ENCODE results near the gene HINT1.
"Not testable (repeated sequence)": the region's sequence is repeated elsewhere in the genome, so short reads cannot be mapped to it uniquely, and the experiment has no call there.

The HINT1 gene

DNA sequence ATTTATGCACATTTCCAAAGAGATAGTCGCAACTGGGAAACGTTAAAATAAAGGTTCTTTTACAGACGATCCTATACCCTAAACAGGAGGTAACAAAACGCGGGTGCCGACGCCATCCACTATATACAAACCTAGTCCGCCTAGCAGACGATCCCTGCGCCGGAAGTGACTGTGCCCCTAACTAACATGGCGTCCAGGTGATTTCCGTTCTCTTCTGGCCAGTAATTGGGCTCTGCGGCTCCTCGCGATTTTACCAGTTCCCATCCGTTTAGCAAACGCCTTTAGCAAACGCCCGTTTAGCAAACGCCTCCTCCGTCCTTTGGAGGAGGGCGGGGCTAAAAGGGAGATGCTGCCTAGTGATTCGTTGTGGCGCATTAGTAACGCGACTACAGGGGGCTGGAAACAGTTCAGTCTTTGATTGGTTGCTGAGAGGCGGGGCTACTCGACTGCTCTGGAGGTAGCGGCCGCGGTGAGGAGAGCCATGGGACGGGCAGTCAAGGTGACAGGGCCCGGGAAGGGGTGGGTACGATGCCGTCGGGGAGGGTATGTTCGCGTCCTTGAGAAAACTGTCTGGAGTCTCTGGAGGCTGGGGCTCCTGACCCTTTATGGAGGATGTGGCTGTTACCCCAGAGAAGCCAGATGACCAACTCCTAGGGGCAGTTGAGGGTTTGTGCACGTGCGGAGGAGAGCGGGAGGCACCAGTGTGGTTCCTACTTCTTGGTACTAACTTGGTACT, 5.7 kb upstream of the HINT1 start, which contains the start of gene LYRM7:
TSS of gene LYRM7 (plus strand) at position 405 of the 736 bp plus-strand sequence. CDS start at position 482, 77 bp downstream.
- peak; percentile 98 for DNase-seq

DNA sequence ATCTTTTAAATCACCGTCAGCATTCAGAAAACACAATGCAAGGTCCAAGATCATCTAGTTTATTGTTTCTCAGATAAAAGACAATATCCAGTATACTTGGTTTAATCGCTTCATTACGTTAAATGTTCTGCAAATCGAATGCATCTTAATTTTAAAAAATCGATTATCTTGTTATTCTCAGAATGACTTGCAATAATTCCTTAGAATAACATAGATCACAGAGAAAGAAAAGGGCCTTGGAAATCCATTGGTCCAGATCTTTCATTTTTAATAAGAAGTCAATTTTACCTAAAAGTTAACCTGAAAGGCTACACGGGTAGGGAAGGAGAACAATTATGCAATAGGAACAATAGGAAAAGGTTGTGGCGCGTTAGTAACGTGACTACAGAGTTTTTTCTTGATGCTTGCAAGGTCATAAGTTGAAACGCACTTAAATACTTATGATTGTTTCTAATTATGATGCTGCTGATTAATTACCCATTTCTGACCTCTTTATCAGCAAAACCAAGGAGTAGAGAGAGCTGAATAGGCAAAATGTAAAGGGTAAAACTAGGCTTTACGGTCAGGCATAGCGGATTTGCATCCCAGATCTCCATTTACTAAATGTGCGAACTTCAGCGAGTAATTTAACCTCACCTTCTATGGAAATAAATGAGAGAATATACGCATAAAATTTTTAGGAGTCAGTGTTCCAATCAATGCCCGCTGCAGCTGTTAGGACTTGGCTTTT, 4.9 kb upstream of the HINT1 start:
- DNase-seq: no peak

DNA sequence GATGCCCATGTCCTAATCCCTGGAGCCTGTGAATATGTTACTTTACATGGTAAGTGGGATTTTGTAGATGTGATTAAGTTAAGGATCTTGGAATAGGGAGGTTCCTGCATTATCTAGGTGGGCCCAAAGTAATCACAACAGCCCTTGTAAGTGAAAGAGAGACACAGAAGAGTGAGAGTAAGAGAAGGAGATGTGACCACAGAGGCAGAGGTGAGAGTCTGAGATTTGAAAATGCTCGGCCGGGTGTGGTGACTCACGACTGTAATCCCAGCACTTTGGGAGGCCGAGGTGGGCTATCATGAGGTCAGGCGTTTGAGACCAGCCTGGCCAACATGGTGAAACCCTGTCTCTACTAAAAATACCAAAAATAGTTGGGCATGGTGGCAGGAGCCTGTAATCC, 2.6 kb upstream of the HINT1 start:
- no peak for DNase-seq

GRCh38 chr5:131164191-131165118, 601 bp downstream of the HINT1 start:
- DNase-seq: peak; percentile 68

- no peak for DNase-seq
Measured at GRCh38 chr5:131163276-131164119, 1.6 kb downstream of the HINT1 start.

DNA sequence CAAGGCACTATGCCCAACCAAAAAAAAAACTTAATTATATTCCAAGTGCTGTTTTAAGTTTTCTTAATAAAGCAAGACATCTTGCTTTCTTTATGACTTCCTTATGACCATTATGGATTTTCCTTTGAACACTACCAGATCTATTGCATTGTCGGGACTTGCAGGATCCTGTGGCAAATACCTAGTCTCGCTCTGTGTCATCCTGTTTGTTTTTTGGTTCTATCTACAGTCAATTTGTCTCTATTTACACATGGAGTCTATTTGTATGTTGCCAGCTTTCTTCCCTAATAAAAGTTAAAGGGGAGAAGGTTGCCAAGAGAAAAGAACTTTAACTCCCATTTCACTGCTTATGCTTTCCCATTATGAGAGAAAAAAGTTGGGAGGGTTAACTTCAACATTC, 4.9 kb downstream of the HINT1 start:
- DNase-seq: no peak

DNA sequence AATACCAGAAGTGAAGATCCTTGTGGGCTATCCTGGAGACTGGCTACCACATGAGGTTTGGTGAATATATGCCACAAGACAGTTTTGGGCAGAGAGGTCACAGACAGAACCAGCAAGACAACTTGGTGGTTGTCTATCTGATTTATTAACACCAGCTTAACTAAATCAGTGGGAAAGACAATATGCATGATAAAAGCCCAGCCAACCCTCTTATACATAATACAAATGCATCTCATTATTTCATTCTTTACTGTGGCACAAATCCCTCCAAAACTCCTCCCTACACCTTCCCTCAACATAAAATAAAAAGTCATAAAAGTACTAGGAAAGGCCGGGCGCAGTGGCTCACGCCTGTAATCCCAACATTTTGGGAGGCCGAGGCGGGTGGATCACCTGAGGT, 8.1 kb downstream of the HINT1 start:
- no peak for DNase-seq

DNA sequence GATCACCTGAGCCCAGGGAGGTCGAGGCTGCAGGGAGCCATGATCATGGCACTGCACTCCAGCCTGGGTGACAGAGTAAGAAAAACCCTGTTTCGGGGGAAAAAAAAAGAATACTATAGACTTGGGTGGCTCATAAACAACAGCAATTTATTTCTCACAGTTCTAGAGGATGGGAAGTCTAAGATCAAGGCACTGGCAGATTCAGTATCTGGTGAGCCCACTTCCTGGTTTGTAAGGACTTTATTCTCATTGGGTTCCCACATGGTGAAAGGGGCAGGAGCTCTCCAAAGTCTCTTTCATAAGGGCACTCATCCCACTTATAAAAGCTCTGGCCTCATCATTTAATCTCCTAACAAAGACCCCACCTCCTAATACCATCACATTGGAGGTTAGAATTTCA, 8.7 kb downstream of the HINT1 start:
- no peak for DNase-seq

GRCh38 chr5:131151216-131151615, 13.8 kb downstream of the HINT1 start:
- no peak for DNase-seq

- DNase-seq: no peak
Measured at GRCh38 chr5:131150408-131150807, 14.6 kb downstream of the HINT1 start.

- DNase-seq: no peak
Measured at GRCh38 chr5:131148835-131149234, 16.2 kb downstream of the HINT1 start.

- DNase-seq: no peak
Measured at GRCh38 chr5:131147258-131147657, 17.8 kb downstream of the HINT1 start.

GRCh38 chr5:131142970-131143617, 22.0 kb downstream of the HINT1 start:
- no peak for DNase-seq

- no peak for DNase-seq
Measured at GRCh38 chr5:131139321-131139720, 25.7 kb downstream of the HINT1 start.

GRCh38 chr5:131138406-131138805, 26.6 kb downstream of the HINT1 start:
- DNase-seq: not testable (repeated sequence)

DNA sequence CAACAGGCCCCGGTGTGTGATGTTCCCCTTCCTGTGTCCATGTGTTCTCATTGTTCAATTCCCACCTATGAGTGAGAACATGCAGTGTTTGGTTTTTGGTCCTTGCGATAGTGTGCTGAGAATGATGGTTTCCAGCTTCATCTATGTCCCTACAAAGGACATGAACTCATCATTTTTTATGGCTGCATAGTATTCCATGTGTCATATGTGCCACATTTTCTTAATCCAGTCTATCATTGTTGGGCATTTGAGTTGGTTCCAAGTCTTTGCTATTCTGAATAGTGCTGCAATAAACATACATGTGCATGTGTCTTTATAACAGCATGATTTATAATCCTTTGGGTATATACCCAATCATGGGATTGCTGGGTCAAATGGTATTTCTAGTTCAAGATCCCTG, 32.0 kb downstream of the HINT1 start:
- not testable (repeated sequence) for DNase-seq

- DNase-seq: no peak
Measured at GRCh38 chr5:131129306-131129705, 35.8 kb downstream of the HINT1 start.

DNA sequence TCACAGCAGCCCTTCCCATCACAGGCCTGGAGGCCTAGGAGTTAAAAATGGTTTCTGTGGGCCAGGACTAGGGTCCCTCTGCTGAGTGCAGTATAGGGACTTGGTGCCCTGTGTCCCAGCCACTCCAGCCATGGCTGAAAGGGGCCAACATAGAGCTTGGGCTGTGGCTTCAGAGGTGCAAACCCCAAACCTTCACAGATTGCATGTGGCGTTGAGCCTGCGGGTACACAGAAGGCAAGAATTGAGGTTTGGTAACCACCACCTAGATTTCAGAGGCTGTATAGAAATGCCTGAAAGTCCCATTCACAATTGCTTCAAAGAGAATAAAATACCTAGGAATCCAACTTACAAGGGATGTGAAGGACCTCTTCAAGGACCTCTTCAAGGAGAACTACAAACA, 37.8 kb downstream of the HINT1 start:
- not testable (repeated sequence) for DNase-seq

DNA sequence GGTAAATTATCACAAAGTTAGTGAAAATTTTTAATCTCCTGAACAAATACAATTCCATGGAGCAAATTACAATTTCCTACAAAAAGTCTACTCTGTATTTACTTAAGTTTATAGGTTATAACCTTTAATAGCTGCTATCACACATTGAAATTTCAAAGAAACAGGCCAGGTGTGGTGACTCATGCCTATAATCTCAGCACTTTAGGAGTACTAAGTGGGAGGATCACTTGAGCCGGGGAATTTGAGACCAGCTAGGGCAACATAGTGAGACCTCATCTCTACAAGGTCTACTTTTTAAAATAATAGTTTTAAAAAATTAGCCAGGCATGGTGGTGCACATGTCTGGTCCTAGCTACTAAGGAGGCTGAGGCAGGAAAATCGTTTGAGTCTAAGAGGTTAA, 50.3 kb downstream of the HINT1 start:
- no peak for DNase-seq

DNA sequence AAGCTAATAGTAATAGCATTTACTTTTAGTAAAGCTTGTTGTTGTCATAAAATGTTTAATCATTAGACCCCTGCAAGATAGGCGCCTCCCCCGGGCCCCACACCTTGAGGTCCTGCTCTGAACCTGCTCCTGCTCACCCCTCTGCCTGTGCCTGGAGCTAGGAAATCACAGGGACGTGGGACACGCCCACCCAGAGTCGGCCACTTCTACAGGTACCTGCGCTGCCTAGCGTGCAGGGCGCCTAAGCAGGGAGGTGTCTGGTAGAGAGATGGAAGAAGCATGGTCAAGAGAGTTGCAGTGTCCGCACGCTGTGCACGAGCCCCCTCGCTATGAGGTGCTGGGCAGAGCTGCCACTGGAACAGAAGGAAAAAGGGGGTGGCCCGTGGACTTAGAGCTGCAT, 52.6 kb downstream of the HINT1 start:
- no peak for DNase-seq

DNA sequence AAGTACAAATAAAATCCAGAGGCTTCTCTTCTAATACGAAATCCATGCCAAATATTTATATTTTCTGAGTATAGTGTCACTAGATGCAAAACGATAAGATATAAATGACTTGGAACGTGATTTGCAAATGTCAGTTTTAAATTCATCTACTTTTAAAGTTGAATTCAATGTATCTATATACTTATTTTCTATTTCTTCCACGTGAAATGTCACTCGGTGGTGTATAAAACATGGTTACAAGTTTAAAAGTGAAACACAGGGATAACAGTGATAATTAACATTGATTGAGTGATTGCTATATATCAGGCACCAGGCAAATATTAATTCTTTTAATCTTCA, 54.8 kb downstream of the HINT1 start:
- DNase-seq: no peak

All from amniotic stem cell (primary cell).